Fibroblast of pulmonary artery (primary cell): ENCODE results near the gene CD44.

Experiments
- DNase-seq: peaks from one replicate; pipeline ENCODE4 v3.0.0-alpha.2; 2010; ENCODE audit warnings: low read depth
- H3K4me3 ChIP-seq: replicated peaks from 2 replicates; pipeline ENCODE4 v1.5.1; 2011; ENCODE audit warnings: low read depth, mild to moderate bottlenecking, control low read depth, low read length, moderate library complexity
- CTCF ChIP-seq: IDR thresholded peaks from 2 replicates; pipeline ENCODE4 v1.5.1; 2011; ENCODE audit warnings: mild to moderate bottlenecking, control low read depth, low read length, inconsistent platforms; ENCODE audit errors: missing control alignments

The CD44 gene

GRCh38 chr11:35182317-35182939, 43.5 kb downstream of the CD44 start:
- no peak for DNase-seq
- no peak for TF ChIP-seq CTCF
- no peak overlapping the region for H3K4me3 ChIP-seq

GRCh38 chr11:35183326-35183925, 44.5 kb downstream of the CD44 start:
- DNase-seq: no peak
- no peak overlapping the region for H3K4me3 ChIP-seq
- TF ChIP-seq CTCF: no peak

- DNase-seq: peak; percentile 46
- no peak for TF ChIP-seq CTCF
- no peak overlapping the region for H3K4me3 ChIP-seq
Observed at GRCh38 chr11:35185696-35186095, 46.7 kb downstream of the CD44 start.

- no peak overlapping the region for H3K4me3 ChIP-seq
- no peak for TF ChIP-seq CTCF
- DNase-seq: no peak
Observed at GRCh38 chr11:35187996-35188395, 49.0 kb downstream of the CD44 start.

- no peak for TF ChIP-seq CTCF
- no peak for DNase-seq
- no peak overlapping the region for H3K4me3 ChIP-seq
Observed at GRCh38 chr11:35190804-35191348, 51.9 kb downstream of the CD44 start.

GRCh38 chr11:35192347-35192746, 53.4 kb downstream of the CD44 start:
- no peak overlapping the region for H3K4me3 ChIP-seq
- DNase-seq: peak; percentile 53
- no peak for TF ChIP-seq CTCF

GRCh38 chr11:35193767-35194166, 54.8 kb downstream of the CD44 start:
- H3K4me3 ChIP-seq: no peak overlapping the region
- no peak for TF ChIP-seq CTCF
- no peak for DNase-seq
